ENCODE measurements around the gene VPS18.

- TF ChIP-seq CTCF (conservative IDR thresholded peaks at IDR 0.05) (no peak), ZFX (IDR thresholded peaks at IDR 0.05) (no peak)
Observed at GRCh38 chr15:40892447-40893012, 1.7 kb upstream of the VPS18 start.

All from C4-2B (cell line).